ENCODE data around the gene KIF18B.

KIF18B gene

GRCh38 chr17:44924107-44924544 is 23.4 kb downstream of the KIF18B start:
- TF ChIP-seq CTCF (IDR thresholded peaks at IDR 0.05; ENCODE audit: insufficient read depth, low read depth, low read length, missing control alignments), result no peak
- H3K4me3 ChIP-seq (ENCODE audit: low read length), result no peak overlapping the region
- DNase-seq (ENCODE audit: low read depth), result no peak

- no peak for DNase-seq (ENCODE audit: low read depth)
- H3K4me3 ChIP-seq (ENCODE audit: low read length), result no peak overlapping the region
- TF ChIP-seq CTCF (IDR thresholded peaks at IDR 0.05; ENCODE audit: insufficient read depth, low read depth, low read length, missing control alignments), result no peak
Observed at GRCh38 chr17:44922746-44923470, 24.7 kb downstream of the KIF18B start.

GRCh38 chr17:44922136-44922535 is 25.4 kb downstream of the KIF18B start:
- DNase-seq (ENCODE audit: low read depth), result no peak
- no peak for TF ChIP-seq CTCF (IDR thresholded peaks at IDR 0.05; ENCODE audit: insufficient read depth, low read depth, low read length, missing control alignments)
- H3K4me3 ChIP-seq (ENCODE audit: low read length), result no peak overlapping the region

- no peak for DNase-seq (ENCODE audit: low read depth)
- H3K4me3 ChIP-seq (ENCODE audit: low read length), result no peak overlapping the region
- no peak for TF ChIP-seq CTCF (IDR thresholded peaks at IDR 0.05; ENCODE audit: insufficient read depth, low read depth, low read length, missing control alignments)
Observed at GRCh38 chr17:44921122-44921882, 26.3 kb downstream of the KIF18B start.

GRCh38 chr17:44920565-44920940 is 27.0 kb downstream of the KIF18B start:
- no peak overlapping the region for H3K4me3 ChIP-seq (ENCODE audit: low read length)
- TF ChIP-seq CTCF (IDR thresholded peaks at IDR 0.05; ENCODE audit: insufficient read depth, low read depth, low read length, missing control alignments), result no peak
- DNase-seq (ENCODE audit: low read depth), result no peak

GRCh38 chr17:44919885-44920564 is 27.5 kb downstream of the KIF18B start:
- no peak overlapping the region for H3K4me3 ChIP-seq (ENCODE audit: low read length)
- peak; percentile 83 for DNase-seq (ENCODE audit: low read depth)
- peak; percentile 90 for TF ChIP-seq CTCF (IDR thresholded peaks at IDR 0.05; ENCODE audit: insufficient read depth, low read depth, low read length, missing control alignments)

All from epithelial cell of esophagus (primary cell).